Heart right ventricle (tissue), 16 donors: Measurements from ENCODE around the gene MYO10. TPM values are rescaled to one million over a fixed set of nuclear protein-coding genes. Genes with fewer than 3 reads are reported as not detected.

Experiments
- ATAC-seq, 8 donors: fragments of 200-7000 bp; cut with Tn5 transposase; one replicate each; pipeline ENCODE4 v1.9.1; 2020; ENCODE audit warnings: mild to moderate bottlenecking in 8 of 8, moderate library complexity in 8 of 8, moderate number of reproducible peaks in 1 of 8
- DNase-seq, 2 donors: peaks; one replicate each; pipeline ENCODE4 v3.0.0-alpha.2; 2020
- H3K27ac ChIP-seq, 10 donors: fragments of 200-600 bp; sonication (generic) in 2 of 10; one replicate each; pipeline versions ENCODE4 v1.5.0 to v1.8.0; 2020 to 2022; ENCODE audit warnings: mild to moderate bottlenecking in 3 of 10
- H3K27me3 ChIP-seq, 7 donors: fragments of 200-600 bp; one replicate each; pipeline ENCODE4 v1.8.0; 2021 to 2022; ENCODE audit warnings: mild to moderate bottlenecking in 2 of 7
- H3K36me3 ChIP-seq, 9 donors: fragments of 200-600 bp; sonication (generic) in 1 of 9; one replicate each; pipeline versions ENCODE4 v1.5.0 to v1.8.0; 2020 to 2022; ENCODE audit warnings: mild to moderate bottlenecking in 2 of 9
- H3K4me1 ChIP-seq, 9 donors: fragments of 200-600 bp; sonication (generic) in 1 of 9; one replicate each; pipeline versions ENCODE4 v1.5.0 to v1.8.0; 2020 to 2022; ENCODE audit warnings: mild to moderate bottlenecking in 4 of 9
- H3K4me3 ChIP-seq, 10 donors: fragments of 200-600 bp; sonication (generic) in 2 of 10; one replicate each; pipeline versions ENCODE4 v1.5.0 to v1.8.0; 2020 to 2022; ENCODE audit warnings: mild to moderate bottlenecking in 7 of 10, moderate library complexity in 2 of 10
- H3K9me3 ChIP-seq, 11 donors: fragments of 200-600 bp in 10 of 11; sonication (generic) in 2 of 11; one replicate each; pipeline versions ENCODE4 v1.5.0 to v1.8.0; 2013 to 2022; ENCODE audit warnings: mild to moderate bottlenecking in 2 of 11, control low read depth in 1 of 11, moderate library complexity in 1 of 11
- WGBS, 2 donors: extraction: QIAGEN DNeasy Blood & Tissue Kit; methylation state at CpG; one replicate each; pipeline ENCODE4 v1.1.7; 2013; ENCODE audit warnings: inconsistent platforms in 1 of 2; 5-methylcytosine and 5-hydroxymethylcytosine counted together
- intact Hi-C, 10 donors: fragments of 100-400 bp; cut with DNase I; formaldehyde crosslinking; loops; one replicate each; pipeline versions ENCODE4 v1.11.1 to v1.14.2; 2022
- polyA plus RNA-seq, 2 donors: library from polyadenylated mRNA; stranded (reverse); fragments of 200-250 nt; gene quantifications; one replicate each; pipeline ENCODE4 v1.2.3, GENCODE V29; 2013
- total RNA-seq, 10 donors: library from RNA; stranded (reverse); fragmentation: NEBNext Ultra II Directional in 3 of 10; extraction: Animal tissue kit (Norgen Biotek cat#: 25700) in 3 of 10; gene quantifications; one replicate each; pipeline versions ENCODE4 v1.2.1 to v1.2.4, GENCODE V29; 2021 to 2023
- TF ChIP-seq, protein P1 (sequence below), 9 donors: fragments of 200-600 bp; sonication (generic) in 2 of 9; IDR thresholded peaks; one replicate each; pipeline versions ENCODE4 v1.5.0 to v1.8.0; 2021 to 2022; ENCODE audit warnings: antibody characterized with exemption in 9 of 9, mild to moderate bottlenecking in 5 of 9, moderate library complexity in 1 of 9
- donor health status: Arrhythmogenic right ventricular cardiomyopathy.
- donor health status: ischemic (EF 13 %, LVEDD 7.1; RV severe dilation, severe dysfunction).
- donor health status: healthy with polysubstance abuse.
- donor health status: DM: no; HTN: yes; CAD: no.
- donor health status: DM: no; HTN: no; CAD: no.
- donor health status: ischemic (EF 25% LVEDD 6.9; RV normal size, moderate dysfunction).
- donor health status: ischemic (EF 25% LVEDD 5.7; RV mildly dilated, moderate dysfunction).
- donor health status: healthy.
- donor health status: DM: yes; HTN: yes; CAD: no.
- donor health status: Ischemic cardiomyopathy.
- donor health status: ischemic (EF 35%, LVEDD 5.7; RV mildly dilated, moderate dysfunction).
- donor health status: nonischemic (EF 11% LVEDD 7.7; RV severe dilation, severe dysfunction).
- donor health status: DM: yes; HTN: yes; CAD: no.
- donor health status: PGD.
- donor health status: ischemic (EF 29% LVEDD 5.4; RV normal size, mild dysfunction).
- donor health status: nonischemic (EF 23%, LVEDD 6.1; RV moderate dilation, normal function).

Gene MYO10
- total and polyA plus RNA-seq, 12 donors: 1.2 to 8.2 (median 4.6) TPM

DNA sequence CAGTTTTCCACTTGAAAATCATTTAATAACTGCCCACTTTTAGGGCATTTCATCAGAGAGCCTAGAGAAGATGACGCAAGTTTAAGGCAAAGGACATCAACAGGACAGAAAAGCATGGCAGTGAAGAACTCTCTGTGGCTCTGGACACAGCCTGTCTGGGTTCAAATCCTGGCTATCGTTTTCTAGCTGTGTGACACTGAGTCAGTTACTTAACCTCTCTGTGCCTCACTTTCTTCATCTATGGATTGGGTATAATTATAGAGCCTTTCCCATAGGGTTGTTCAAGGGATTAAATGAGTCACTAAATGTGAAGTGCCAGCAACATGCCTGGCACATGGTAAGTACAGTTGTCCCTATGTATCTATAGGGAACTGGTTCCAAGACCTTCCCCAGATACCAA, 6.7 kb downstream of the MYO10 start:
- no peaks in the 10 kb centered on the region for H3K9me3 ChIP-seq
- no peak overlapping the region for H3K4me3 ChIP-seq
- H3K36me3 ChIP-seq: no peaks in the 10 kb centered on the region
- no peak for ATAC-seq
- H3K4me1 ChIP-seq: peaks cover 0 to 33% (median 0%) of the 10 kb centered on the region in 9 donors
- peaks cover 0 to 40% (median 31%) of the 10 kb centered on the region in 7 donors for H3K27me3 ChIP-seq
- WGBS, 2 donors: 98 to 100% methylated on average over 2 of the region's 2 CpGs
- intact Hi-C loops: loop anchor here in 1 of 10 donors (5.0 kb wide), 1 partner anchor 263 kb away; no protein-coding TSS in a partner anchor
- no peak overlapping the region for H3K27ac ChIP-seq
- DNase-seq: no peak
- TF ChIP-seq, protein P1, sequence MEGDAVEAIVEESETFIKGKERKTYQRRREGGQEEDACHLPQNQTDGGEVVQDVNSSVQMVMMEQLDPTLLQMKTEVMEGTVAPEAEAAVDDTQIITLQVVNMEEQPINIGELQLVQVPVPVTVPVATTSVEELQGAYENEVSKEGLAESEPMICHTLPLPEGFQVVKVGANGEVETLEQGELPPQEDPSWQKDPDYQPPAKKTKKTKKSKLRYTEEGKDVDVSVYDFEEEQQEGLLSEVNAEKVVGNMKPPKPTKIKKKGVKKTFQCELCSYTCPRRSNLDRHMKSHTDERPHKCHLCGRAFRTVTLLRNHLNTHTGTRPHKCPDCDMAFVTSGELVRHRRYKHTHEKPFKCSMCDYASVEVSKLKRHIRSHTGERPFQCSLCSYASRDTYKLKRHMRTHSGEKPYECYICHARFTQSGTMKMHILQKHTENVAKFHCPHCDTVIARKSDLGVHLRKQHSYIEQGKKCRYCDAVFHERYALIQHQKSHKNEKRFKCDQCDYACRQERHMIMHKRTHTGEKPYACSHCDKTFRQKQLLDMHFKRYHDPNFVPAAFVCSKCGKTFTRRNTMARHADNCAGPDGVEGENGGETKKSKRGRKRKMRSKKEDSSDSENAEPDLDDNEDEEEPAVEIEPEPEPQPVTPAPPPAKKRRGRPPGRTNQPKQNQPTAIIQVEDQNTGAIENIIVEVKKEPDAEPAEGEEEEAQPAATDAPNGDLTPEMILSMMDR (IDR thresholded peaks at IDR 0.05): no peak

DNA sequence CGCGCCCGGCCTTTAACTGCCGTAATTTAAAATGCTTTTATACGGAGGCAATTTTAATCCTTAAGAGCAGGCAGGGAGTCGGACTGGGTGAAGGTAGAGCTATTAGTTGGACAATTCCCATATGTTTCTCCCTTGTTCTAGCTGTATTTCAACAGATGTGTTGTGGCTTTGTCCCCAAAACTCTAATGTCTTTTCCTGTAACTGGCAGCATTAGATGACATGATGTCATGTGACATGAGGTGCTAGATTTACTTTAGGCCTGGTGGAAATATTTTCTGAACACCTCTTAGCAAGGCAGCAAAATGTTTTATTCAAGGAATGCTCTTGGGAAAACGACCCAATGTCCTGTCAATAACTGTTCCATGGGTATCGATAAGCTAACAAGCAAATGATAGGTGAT, 8.5 kb downstream of the MYO10 start:
- no peaks in the 10 kb centered on the region for H3K9me3 ChIP-seq
- H3K4me3 ChIP-seq: no peak overlapping the region
- H3K27ac ChIP-seq: no peak overlapping the region
- peaks cover 0 to 23% (median 14%) of the 10 kb centered on the region in 7 donors for H3K27me3 ChIP-seq
- 89 to 91% methylated on average over 8 of the region's 8 CpGs for WGBS, 2 donors
- H3K4me1 ChIP-seq: peaks cover 0 to 23% (median 5%) of the 10 kb centered on the region in 9 donors
- ATAC-seq (no peak), DNase-seq (no peak)
- intact Hi-C loops: loop anchor here in 1 of 10 donors (5.0 kb wide), 1 partner anchor 265 kb away; no protein-coding TSS in a partner anchor
- no peaks in the 10 kb centered on the region for H3K36me3 ChIP-seq
- TF ChIP-seq, protein P1 (IDR thresholded peaks at IDR 0.05): no peak

DNA sequence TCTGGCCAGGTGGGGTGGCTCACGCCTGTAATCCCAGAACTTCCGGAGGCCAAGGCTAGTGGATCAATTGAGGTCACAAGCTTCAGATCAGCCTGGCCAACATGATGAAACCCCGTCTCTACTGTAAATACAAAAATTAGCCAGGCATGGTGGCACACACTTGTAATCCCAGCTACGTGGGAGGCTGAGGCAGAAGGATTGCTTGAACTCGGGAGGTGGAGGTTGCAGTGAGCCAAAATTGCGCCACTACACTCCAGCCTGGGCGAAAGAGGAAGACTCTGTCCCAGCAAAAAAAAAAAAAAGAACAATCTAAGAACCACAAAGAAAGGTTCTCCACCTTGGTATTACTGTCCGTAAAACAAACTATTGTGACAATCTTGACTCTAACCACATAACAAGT, 9.7 kb downstream of the MYO10 start:
- H3K36me3 ChIP-seq: no peaks in the 10 kb centered on the region
- ATAC-seq: no peak
- H3K27ac ChIP-seq: no peak overlapping the region
- no peak overlapping the region for H3K4me3 ChIP-seq
- H3K9me3 ChIP-seq: no peaks in the 10 kb centered on the region
- no peak for DNase-seq
- peaks cover 0 to 11% (median 7%) of the 10 kb centered on the region in 7 donors for H3K27me3 ChIP-seq
- TF ChIP-seq, protein P1 (IDR thresholded peaks at IDR 0.05): no peak
- intact Hi-C loops: loop anchor here in 1 of 10 donors (5.0 kb wide), 1 partner anchor 266 kb away; no protein-coding TSS in a partner anchor
- WGBS, 2 donors: 82 to 97% methylated on average over 8 of the region's 8 CpGs
- H3K4me1 ChIP-seq: peaks cover 0 to 12% (median 4%) of the 10 kb centered on the region in 9 donors

DNA sequence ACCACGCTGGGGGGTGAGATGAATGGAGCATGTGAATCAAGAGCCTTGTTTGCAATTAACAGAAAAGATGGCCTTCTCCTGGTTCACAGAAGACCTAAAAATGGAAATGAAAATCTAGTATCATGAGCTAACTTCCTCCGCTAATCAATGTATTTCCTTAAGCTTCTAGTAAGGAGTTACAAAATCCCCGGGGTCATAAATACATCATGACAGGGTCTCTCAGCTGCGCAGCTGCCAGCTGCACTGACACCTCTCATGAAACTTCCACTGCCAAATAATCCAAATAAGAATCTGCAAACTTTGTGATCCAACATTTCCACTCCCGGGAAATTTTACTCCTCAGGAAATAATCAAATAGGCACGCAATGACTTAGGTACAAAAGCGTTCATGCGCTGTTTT, 11.9 kb downstream of the MYO10 start:
- ATAC-seq: no peak
- Histone ChIP-seq H3K4me1 (peaks cover 0 to 7% (median 0%) of the 10 kb centered on the region in 9 donors), H3K27ac (no peak overlapping the region), H3K36me3 (no peaks in the 10 kb centered on the region), H3K9me3 (no peaks in the 10 kb centered on the region), H3K4me3 (no peak overlapping the region), H3K27me3 (no peaks in the 10 kb centered on the region)
- DNase-seq: no peak
- TF ChIP-seq, protein P1 (IDR thresholded peaks at IDR 0.05): no peak
- WGBS, 2 donors: 62 to 76% methylated on average over 8 of the region's 8 CpGs
- intact Hi-C loops: no loop called here
